Natural killer cell (primary cell): Measurements from ENCODE around the gene LRRC49. TPM values are rescaled to one million over a fixed set of nuclear protein-coding genes. Genes with fewer than 3 reads are reported as not detected.

ENCODE experiments used
- ATAC-seq, 3 donors: fragments of 150-1000 bp in 2 of 3; fragments of 200-7000 bp in 1 of 3; cut with Tn5 transposase; 1 replicate in 1 of 3; 2 replicates in 2 of 3; pipeline ENCODE4 v1.10.0; 2021; ENCODE audit warnings: mild to moderate bottlenecking in 2 of 3, moderate library complexity in 2 of 3
- DNase-seq, 2 donors: peaks; one replicate each; pipeline versions ENCODE4 v3.0.0 to v3.0.0-alpha.2; 2013 to 2021; ENCODE audit warnings: mixed read lengths in 1 of 2
- H3K27ac ChIP-seq: one replicate; pipeline ENCODE4 v1.5.1; 2013; ENCODE audit warnings: mild to moderate bottlenecking, low read length
- H3K27me3 ChIP-seq: one replicate; pipeline ENCODE4 v1.6.1; 2013; ENCODE audit warnings: low read length; ENCODE audit not compliant: control insufficient read depth, insufficient read depth
- H3K36me3 ChIP-seq: one replicate; pipeline ENCODE4 v1.6.1; 2013; ENCODE audit warnings: low read length; ENCODE audit not compliant: control insufficient read depth, insufficient read depth
- H3K4me1 ChIP-seq: one replicate; pipeline ENCODE4 v1.6.1; 2013; ENCODE audit warnings: low read length; ENCODE audit not compliant: control insufficient read depth, insufficient read depth
- H3K4me3 ChIP-seq: one replicate; pipeline ENCODE4 v1.5.1; 2013; ENCODE audit warnings: low read length
- H3K9me3 ChIP-seq: one replicate; pipeline ENCODE4 v1.6.1; 2013; ENCODE audit warnings: low read length; ENCODE audit not compliant: control insufficient read depth, insufficient read depth
- H3K27ac Mint-ChIP-seq, 2 donors: one replicate each; pipeline ENCODE4 v1.8.0; 2022; ENCODE audit warnings: mild to moderate bottlenecking in 2 of 2, mixed read lengths in 2 of 2, moderate library complexity in 1 of 2
- H3K27me3 Mint-ChIP-seq, 2 donors: one replicate each; pipeline ENCODE4 v1.8.0; 2022; ENCODE audit warnings: low read depth in 2 of 2, mixed read lengths in 2 of 2
- H3K36me3 Mint-ChIP-seq: one replicate; pipeline ENCODE4 v1.8.0; 2022; ENCODE audit warnings: mixed read lengths
- H3K4me1 Mint-ChIP-seq, 2 donors: one replicate each; pipeline ENCODE4 v1.8.0; 2022; ENCODE audit warnings: mixed read lengths in 2 of 2
- H3K4me3 Mint-ChIP-seq: one replicate; pipeline ENCODE4 v1.8.0; 2022; ENCODE audit warnings: mild to moderate bottlenecking, moderate library complexity, mixed read lengths
- H3K9me3 Mint-ChIP-seq, 2 donors: one replicate each; pipeline ENCODE4 v1.8.0; 2022; ENCODE audit warnings: mixed read lengths in 2 of 2
- CTCF ChIP-seq: fragments of 200-600 bp; IDR thresholded peaks from one replicate; pipeline ENCODE4 v1.8.0; 2022; ENCODE audit warnings: antibody characterized with exemption
- WGBS: methylation state at CpG from one replicate; pipeline ENCODE4 v1.1.7; 2013; ENCODE audit warnings: missing lambda C conversion rate; ENCODE audit not compliant: insufficient coverage; 5-methylcytosine and 5-hydroxymethylcytosine counted together
- intact Hi-C: fragments of 100-400 bp; cut with micrococcal nuclease; formaldehyde crosslinking; loops from one replicate; pipeline ENCODE4 v1.14.2; 2022
- total RNA-seq, 4 donors: library from RNA; stranded (reverse); fragments of 120-200 nt in 1 of 4; gene quantifications; one replicate each; pipeline versions ENCODE4 v1.2.3 to v1.2.4, GENCODE V29; 2013 to 2022

The LRRC49 gene
- total RNA-seq, 3 donors from 2014 or later (not counting 1 experiment from before 2014, with no cell fraction given), result 0.14 to 0.38 TPM; not detected in 1

GRCh38 chr15:70963199-70963598, 70.6 kb downstream of the LRRC49 start:
- DNase-seq (no peak), ATAC-seq (no peak)
- no peaks in the 10 kb centered on the region for H3K36me3 ChIP-seq
- H3K27me3 ChIP-seq, result no peaks in the 10 kb centered on the region
- H3K27me3 Mint-ChIP-seq, result peaks cover 9 to 22% of the 10 kb centered on the region in 2 donors
- H3K9me3 ChIP-seq, result no peaks in the 10 kb centered on the region
- no peaks in the 10 kb centered on the region for H3K4me1 Mint-ChIP-seq
- TF ChIP-seq CTCF, result no peak
- no peaks in the 10 kb centered on the region for H3K9me3 Mint-ChIP-seq
- H3K4me3 Mint-ChIP-seq, result no peak overlapping the region
- WGBS, result 100% methylated on average over 1 of the region's 1 CpG
- intact Hi-C loops, result no loop called here
- no peaks in the 10 kb centered on the region for H3K4me1 ChIP-seq
- no peak overlapping the region for H3K27ac ChIP-seq
- H3K36me3 Mint-ChIP-seq, result no peaks in the 10 kb centered on the region
- H3K4me3 ChIP-seq, result no peak overlapping the region
- H3K27ac Mint-ChIP-seq, result no peak overlapping the region

GRCh38 chr15:70964058-70964457, 71.4 kb downstream of the LRRC49 start:
- peaks cover 8 to 18% of the 10 kb centered on the region in 2 donors for H3K27me3 Mint-ChIP-seq
- Histone ChIP-seq H3K4me3 (no peak overlapping the region), H3K4me1 (no peaks in the 10 kb centered on the region), H3K36me3 (no peaks in the 10 kb centered on the region), H3K27ac (no peak overlapping the region), H3K27me3 (no peaks in the 10 kb centered on the region), H3K9me3 (no peaks in the 10 kb centered on the region)
- H3K4me1 Mint-ChIP-seq, result no peaks in the 10 kb centered on the region
- ATAC-seq (no peak), DNase-seq (no peak)
- intact Hi-C loops, result no loop called here
- H3K9me3 Mint-ChIP-seq, result no peaks in the 10 kb centered on the region
- H3K27ac Mint-ChIP-seq, result no peak overlapping the region
- H3K36me3 Mint-ChIP-seq, result no peaks in the 10 kb centered on the region
- TF ChIP-seq CTCF, result no peak
- 92% methylated on average over 2 of the region's 5 CpGs for WGBS
- H3K4me3 Mint-ChIP-seq, result no peak overlapping the region

GRCh38 chr15:70964686-70965085, 72.1 kb downstream of the LRRC49 start:
- TF ChIP-seq CTCF, result no peak
- WGBS, result 100% methylated on average over 1 of the region's 1 CpG
- Mint-ChIP-seq H3K27me3 (peaks cover 6 to 18% of the 10 kb centered on the region in 2 donors), H3K36me3 (no peaks in the 10 kb centered on the region), H3K4me3 (no peak overlapping the region), H3K27ac (no peak overlapping the region), H3K9me3 (no peaks in the 10 kb centered on the region), H3K4me1 (no peaks in the 10 kb centered on the region)
- Histone ChIP-seq H3K4me1 (no peaks in the 10 kb centered on the region), H3K27me3 (no peaks in the 10 kb centered on the region), H3K27ac (no peak overlapping the region), H3K36me3 (no peaks in the 10 kb centered on the region), H3K9me3 (no peaks in the 10 kb centered on the region), H3K4me3 (no peak overlapping the region)
- DNase-seq (no peak), ATAC-seq (no peak)
- intact Hi-C loops, result no loop called here

- Mint-ChIP-seq H3K4me3 (no peak overlapping the region), H3K4me1 (no peaks in the 10 kb centered on the region), H3K27ac (no peak overlapping the region), H3K27me3 (no peaks in the 10 kb centered on the region), H3K9me3 (no peaks in the 10 kb centered on the region), H3K36me3 (no peaks in the 10 kb centered on the region)
- intact Hi-C loops, result no loop called here
- no peak for DNase-seq
- no peak for ATAC-seq
- WGBS, result 88% methylated on average over 1 of the region's 1 CpG
- H3K4me1 ChIP-seq, result no peaks in the 10 kb centered on the region
- H3K4me3 ChIP-seq, result no peak overlapping the region
- H3K27me3 ChIP-seq, result no peaks in the 10 kb centered on the region
- H3K9me3 ChIP-seq, result no peaks in the 10 kb centered on the region
- H3K27ac ChIP-seq, result no peak overlapping the region
- TF ChIP-seq CTCF, result no peak
- no peaks in the 10 kb centered on the region for H3K36me3 ChIP-seq
Observed at GRCh38 chr15:70967646-70968045, 75.0 kb downstream of the LRRC49 start.
